ENCODE measurements around the gene NRXN3. TPM values are rescaled to one million over a fixed set of nuclear protein-coding genes. Genes with fewer than 3 reads are reported as not detected.

The NRXN3 gene
- polyA plus RNA-seq, 1 of the 3 experiments (the other 2 are of a cell fraction), result 1.6 TPM

- 64% methylated on average over 1 of the region's 1 CpG for WGBS (ENCODE audit: low lambda C conversion rate)
- Histone ChIP-seq H2AFZ (ENCODE audit: low read depth) (no peak overlapping the region), H3K4me1 (ENCODE audit: control insufficient read depth in 1 of 2, insufficient read depth in 2 of 2, low read depth in 1 of 2, low read length in 1 of 2) (peaks cover 0 to 2% of the 10 kb centered on the region in 2 experiments; a peak in 1 of 4 replicates), H3K27ac (ENCODE audit: low read depth in 2 of 2, low read length in 1 of 2) (no peak overlapping the region), H3K4me2 (no peak overlapping the region), H3F3A (replicated peaks; ENCODE audit: insufficient read depth) (no peaks in the 10 kb centered on the region), H3K9ac (no peak overlapping the region), H3K27me3 (ENCODE audit: insufficient read depth) (no peaks in the 10 kb centered on the region), H3K4me3 (ENCODE audit: low read depth in 2 of 2, low read length in 1 of 2) (no peak overlapping the region), H3K79me2 (ENCODE audit: insufficient read depth) (no peaks in the 10 kb centered on the region), H3K9me2 (no peaks in the 10 kb centered on the region), H4K20me1 (ENCODE audit: insufficient read depth) (no peaks in the 10 kb centered on the region), H3K36me3 (replicated peaks in 1 of 2; ENCODE audit: control insufficient read depth in 1 of 2, insufficient read depth in 2 of 2, low read length in 1 of 2) (no peaks in the 10 kb centered on the region), H3K9me3 (no peaks in the 10 kb centered on the region)
- ChIA-PET POLR2A (no interaction called here), CTCF (interaction anchor here (0.6 kb wide), 1 partner anchor 391 kb away, joined by 3 read pairs; no protein-coding TSS in a partner anchor)
- TF ChIP-seq, protein P1, sequence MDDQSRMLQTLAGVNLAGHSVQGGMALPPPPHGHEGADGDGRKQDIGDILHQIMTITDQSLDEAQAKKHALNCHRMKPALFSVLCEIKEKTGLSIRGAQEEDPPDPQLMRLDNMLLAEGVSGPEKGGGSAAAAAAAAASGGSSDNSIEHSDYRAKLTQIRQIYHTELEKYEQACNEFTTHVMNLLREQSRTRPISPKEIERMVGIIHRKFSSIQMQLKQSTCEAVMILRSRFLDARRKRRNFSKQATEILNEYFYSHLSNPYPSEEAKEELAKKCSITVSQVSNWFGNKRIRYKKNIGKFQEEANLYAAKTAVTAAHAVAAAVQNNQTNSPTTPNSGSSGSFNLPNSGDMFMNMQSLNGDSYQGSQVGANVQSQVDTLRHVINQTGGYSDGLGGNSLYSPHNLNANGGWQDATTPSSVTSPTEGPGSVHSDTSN (IDR thresholded peaks at IDR 0.05), result no peak
- no peak for DNase-seq
Measured at GRCh38 chr14:79284621-79285020, 1114.4 kb downstream of the NRXN3 start.

- ChIA-PET CTCF (no interaction called here), POLR2A (no interaction called here)
- Histone ChIP-seq H3K9me3 (no peaks in the 10 kb centered on the region), H3K4me3 (ENCODE audit: low read depth in 2 of 2, low read length in 1 of 2) (no peak overlapping the region), H3K27ac (ENCODE audit: low read depth in 2 of 2, low read length in 1 of 2) (no peak overlapping the region), H3K9ac (no peak overlapping the region), H3K79me2 (ENCODE audit: insufficient read depth) (no peaks in the 10 kb centered on the region), H3K27me3 (ENCODE audit: insufficient read depth) (no peaks in the 10 kb centered on the region), H3K36me3 (replicated peaks in 1 of 2; ENCODE audit: control insufficient read depth in 1 of 2, insufficient read depth in 2 of 2, low read length in 1 of 2) (no peaks in the 10 kb centered on the region), H2AFZ (ENCODE audit: low read depth) (no peak overlapping the region), H3K4me2 (no peak overlapping the region), H3K4me1 (ENCODE audit: control insufficient read depth in 1 of 2, insufficient read depth in 2 of 2, low read depth in 1 of 2, low read length in 1 of 2) (no peaks in the 10 kb centered on the region), H4K20me1 (ENCODE audit: insufficient read depth) (no peaks in the 10 kb centered on the region), H3K9me2 (no peaks in the 10 kb centered on the region), H3F3A (replicated peaks; ENCODE audit: insufficient read depth) (no peaks in the 10 kb centered on the region)
- no peak for TF ChIP-seq ZBTB33 (IDR thresholded peaks at IDR 0.05; ENCODE audit: borderline replicate concordance, low read depth)
- no peak for TF ChIP-seq GATA2 (CRISPR knock-in tag; IDR thresholded peaks at IDR 0.05)
- TF ChIP-seq ELF1 (IDR thresholded peaks at IDR 0.05), result no peak
- no peak for TF ChIP-seq TEAD4 (IDR thresholded peaks at IDR 0.05; ENCODE audit: borderline replicate concordance, insufficient read depth)
- no peak for TF ChIP-seq MAX (IDR thresholded peaks at IDR 0.05; ENCODE audit: low read depth)
- TF ChIP-seq MEF2A (IDR thresholded peaks at IDR 0.05; ENCODE audit: borderline replicate concordance, low read depth), result no peak
- no peak for TF ChIP-seq SMC3 (IDR thresholded peaks at IDR 0.05; ENCODE audit: low read depth, low read length)
- TF ChIP-seq, protein P2, sequence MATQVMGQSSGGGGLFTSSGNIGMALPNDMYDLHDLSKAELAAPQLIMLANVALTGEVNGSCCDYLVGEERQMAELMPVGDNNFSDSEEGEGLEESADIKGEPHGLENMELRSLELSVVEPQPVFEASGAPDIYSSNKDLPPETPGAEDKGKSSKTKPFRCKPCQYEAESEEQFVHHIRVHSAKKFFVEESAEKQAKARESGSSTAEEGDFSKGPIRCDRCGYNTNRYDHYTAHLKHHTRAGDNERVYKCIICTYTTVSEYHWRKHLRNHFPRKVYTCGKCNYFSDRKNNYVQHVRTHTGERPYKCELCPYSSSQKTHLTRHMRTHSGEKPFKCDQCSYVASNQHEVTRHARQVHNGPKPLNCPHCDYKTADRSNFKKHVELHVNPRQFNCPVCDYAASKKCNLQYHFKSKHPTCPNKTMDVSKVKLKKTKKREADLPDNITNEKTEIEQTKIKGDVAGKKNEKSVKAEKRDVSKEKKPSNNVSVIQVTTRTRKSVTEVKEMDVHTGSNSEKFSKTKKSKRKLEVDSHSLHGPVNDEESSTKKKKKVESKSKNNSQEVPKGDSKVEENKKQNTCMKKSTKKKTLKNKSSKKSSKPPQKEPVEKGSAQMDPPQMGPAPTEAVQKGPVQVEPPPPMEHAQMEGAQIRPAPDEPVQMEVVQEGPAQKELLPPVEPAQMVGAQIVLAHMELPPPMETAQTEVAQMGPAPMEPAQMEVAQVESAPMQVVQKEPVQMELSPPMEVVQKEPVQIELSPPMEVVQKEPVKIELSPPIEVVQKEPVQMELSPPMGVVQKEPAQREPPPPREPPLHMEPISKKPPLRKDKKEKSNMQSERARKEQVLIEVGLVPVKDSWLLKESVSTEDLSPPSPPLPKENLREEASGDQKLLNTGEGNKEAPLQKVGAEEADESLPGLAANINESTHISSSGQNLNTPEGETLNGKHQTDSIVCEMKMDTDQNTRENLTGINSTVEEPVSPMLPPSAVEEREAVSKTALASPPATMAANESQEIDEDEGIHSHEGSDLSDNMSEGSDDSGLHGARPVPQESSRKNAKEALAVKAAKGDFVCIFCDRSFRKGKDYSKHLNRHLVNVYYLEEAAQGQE (IDR thresholded peaks at IDR 0.05; ENCODE audit: low read depth, low read length), result no peak
- no peak for TF ChIP-seq JUND (IDR thresholded peaks at IDR 0.05)
- no peak for TF ChIP-seq POLR2AphosphoS5 (IDR thresholded peaks at IDR 0.05; ENCODE audit: low read depth, low read length)
- no peak for TF ChIP-seq NFIC (IDR thresholded peaks at IDR 0.05; ENCODE audit: borderline replicate concordance)
- TF ChIP-seq TAF1 (IDR thresholded peaks at IDR 0.05; ENCODE audit: borderline replicate concordance, low read depth, low read length), result no peak
- no peak for TF ChIP-seq SIN3A (IDR thresholded peaks at IDR 0.05; ENCODE audit: borderline replicate concordance, low read depth, low read length)
- TF ChIP-seq RCOR1 (IDR thresholded peaks at IDR 0.05; ENCODE audit: low read length), result no peak
- TF ChIP-seq RAD21 (IDR thresholded peaks at IDR 0.05; ENCODE audit: low read length), result no peak
- no peak for DNase-seq
Measured at GRCh38 chr14:79285263-79285662, 1115.1 kb downstream of the NRXN3 start.

Data from SK-N-SH (cell line).